Muscle layer of colon (tissue), 2 donors: ENCODE results near the gene SLC66A2.

Source experiments
- H3K27ac ChIP-seq: one replicate; pipeline ENCODE4 v1.7.0; 2013; ENCODE audit warnings: low read depth, mild to moderate bottlenecking, low read length, moderate library complexity
- H3K27me3 ChIP-seq, 2 donors: one replicate each; pipeline ENCODE4 v1.7.0; 2013; ENCODE audit warnings: low read length in 2 of 2, mild to moderate bottlenecking in 2 of 2; ENCODE audit not compliant: insufficient read depth in 2 of 2, control insufficient read depth in 1 of 2
- H3K36me3 ChIP-seq: one replicate; pipeline ENCODE4 v1.7.0; 2013; ENCODE audit warnings: mild to moderate bottlenecking, low read length; ENCODE audit not compliant: insufficient read depth
- H3K4me1 ChIP-seq: one replicate; pipeline ENCODE4 v1.7.0; 2013; ENCODE audit warnings: mild to moderate bottlenecking, low read length; ENCODE audit not compliant: insufficient read depth
- H3K4me3 ChIP-seq, 2 donors: one replicate each; pipeline ENCODE4 v1.7.0; 2013; ENCODE audit warnings: low read length in 2 of 2, low read depth in 1 of 2, mild to moderate bottlenecking in 1 of 2, moderate library complexity in 1 of 2
- H3K9ac ChIP-seq: one replicate; pipeline ENCODE4 v1.7.0; 2013; ENCODE audit warnings: low read length
- H3K9me3 ChIP-seq: one replicate; pipeline ENCODE4 v1.7.0; 2013; ENCODE audit warnings: mild to moderate bottlenecking, low read length
- donor health status: abdominal sarcoma.
- donor health status: Adenocarcinoma of cecum.

SLC66A2 gene

GRCh38 chr18:79862562-79862961 is 88.9 kb downstream of the SLC66A2 start:
- no peak overlapping the region for H3K27ac ChIP-seq
- H3K4me1 ChIP-seq: no peaks in the 10 kb centered on the region
- no peak overlapping the region for H3K4me3 ChIP-seq
- no peak overlapping the region for H3K9ac ChIP-seq
- no peaks in the 10 kb centered on the region for H3K27me3 ChIP-seq
- no peaks in the 10 kb centered on the region for H3K36me3 ChIP-seq
- peaks cover 4% of the 10 kb centered on the region for H3K9me3 ChIP-seq

DNA sequence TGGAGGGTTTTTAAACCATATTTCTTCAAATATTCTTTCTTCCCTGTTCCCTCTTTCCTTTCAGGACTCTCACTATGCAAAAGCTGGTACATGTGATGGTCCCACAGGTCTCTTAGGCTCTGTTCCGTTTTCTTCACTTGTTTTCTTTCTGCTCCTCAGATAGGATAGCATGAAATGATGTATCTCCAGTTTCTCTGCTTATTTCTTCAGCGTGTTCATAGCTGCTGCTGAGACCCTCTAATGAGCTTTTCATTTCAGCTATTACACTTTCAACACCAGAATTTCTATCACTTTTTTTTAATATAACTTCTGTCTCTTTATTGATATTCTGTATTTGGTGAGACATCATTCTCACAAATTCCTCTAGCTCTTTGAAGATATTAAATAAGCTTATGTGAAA is 89.8 kb downstream of the SLC66A2 start:
- peaks cover 4% of the 10 kb centered on the region for H3K9me3 ChIP-seq
- no peaks in the 10 kb centered on the region for H3K4me1 ChIP-seq
- H3K27me3 ChIP-seq: no peaks in the 10 kb centered on the region
- no peaks in the 10 kb centered on the region for H3K36me3 ChIP-seq
- no peak overlapping the region for H3K4me3 ChIP-seq
- H3K27ac ChIP-seq: no peak overlapping the region
- H3K9ac ChIP-seq: no peak overlapping the region

- no peaks in the 10 kb centered on the region for H3K4me1 ChIP-seq
- no peak overlapping the region for H3K9ac ChIP-seq
- H3K27ac ChIP-seq: no peak overlapping the region
- H3K36me3 ChIP-seq: no peaks in the 10 kb centered on the region
- H3K4me3 ChIP-seq: no peak overlapping the region
- peaks cover 4% of the 10 kb centered on the region for H3K9me3 ChIP-seq
- peaks cover 0 to 7% of the 10 kb centered on the region in 2 donors for H3K27me3 ChIP-seq
These were observed 92.1 kb downstream of the SLC66A2 start for GRCh38 chr18:79859314-79859713.

GRCh38 chr18:79857082-79857671 is 94.3 kb downstream of the SLC66A2 start:
- Histone ChIP-seq H3K27ac (no peak overlapping the region), H3K4me3 (no peak overlapping the region), H3K9me3 (peaks cover under 1% of the 10 kb centered on the region)

GRCh38 chr18:79856119-79857007 is 95.1 kb downstream of the SLC66A2 start:
- Histone ChIP-seq H3K4me3 (no peak overlapping the region), H3K27me3 (peaks cover 0 to 7% of the 10 kb centered on the region in 2 donors), H3K9ac (no peak overlapping the region), H3K4me1 (no peaks in the 10 kb centered on the region), H3K9me3 (no peaks in the 10 kb centered on the region), H3K27ac (no peak overlapping the region), H3K36me3 (no peaks in the 10 kb centered on the region)

More at GRCh38 chr18:79857082-79857671, 94.3 kb downstream of the SLC66A2 start:
- Histone ChIP-seq H3K9ac (no peak overlapping the region), H3K27me3 (peaks cover 0 to 7% of the 10 kb centered on the region in 2 donors), H3K4me1 (no peaks in the 10 kb centered on the region), H3K36me3 (no peaks in the 10 kb centered on the region)

- Histone ChIP-seq H3K4me3 (no peak overlapping the region), H3K36me3 (no peaks in the 10 kb centered on the region), H3K9me3 (no peaks in the 10 kb centered on the region), H3K27ac (no peak overlapping the region), H3K9ac (no peak overlapping the region), H3K4me1 (no peaks in the 10 kb centered on the region), H3K27me3 (peaks cover 0 to 7% of the 10 kb centered on the region in 2 donors)
These were observed 96.1 kb downstream of the SLC66A2 start for GRCh38 chr18:79855147-79855933.

GRCh38 chr18:79853993-79854364 is 97.5 kb downstream of the SLC66A2 start:
- H3K9me3 ChIP-seq: no peaks in the 10 kb centered on the region
- no peak overlapping the region for H3K4me3 ChIP-seq
- H3K36me3 ChIP-seq: no peaks in the 10 kb centered on the region
- no peaks in the 10 kb centered on the region for H3K4me1 ChIP-seq
- no peak overlapping the region for H3K9ac ChIP-seq
- no peak overlapping the region for H3K27ac ChIP-seq
- peaks cover 0 to 7% of the 10 kb centered on the region in 2 donors for H3K27me3 ChIP-seq

GRCh38 chr18:79853303-79853992 is 98.0 kb downstream of the SLC66A2 start:
- Histone ChIP-seq H3K36me3 (no peaks in the 10 kb centered on the region), H3K9ac (no peak overlapping the region), H3K4me1 (no peaks in the 10 kb centered on the region), H3K27me3 (peaks cover 0 to 7% of the 10 kb centered on the region in 2 donors), H3K9me3 (no peaks in the 10 kb centered on the region), H3K4me3 (no peak overlapping the region), H3K27ac (no peak overlapping the region)

GRCh38 chr18:79852561-79853302 is 98.7 kb downstream of the SLC66A2 start:
- Histone ChIP-seq H3K36me3 (no peaks in the 10 kb centered on the region), H3K4me3 (no peak overlapping the region), H3K9me3 (no peaks in the 10 kb centered on the region), H3K9ac (no peak overlapping the region), H3K4me1 (no peaks in the 10 kb centered on the region), H3K27me3 (peaks cover 0 to 7% of the 10 kb centered on the region in 2 donors), H3K27ac (no peak overlapping the region)
